PFSK-1 (cell line): Measurements from ENCODE around the gene ADGRL3.

ENCODE experiments used
- POLR2AphosphoS5 ChIP-seq: IDR thresholded peaks from 2 replicates; pipeline ENCODE4 v1.6.1; 2012; ENCODE audit warnings: low read depth, mild to moderate bottlenecking, control low read depth, low read length, moderate library complexity
- TAF1 ChIP-seq: IDR thresholded peaks from 2 replicates; pipeline ENCODE4 v1.6.1; 2012; ENCODE audit warnings: low read length, control low read depth, borderline replicate concordance; ENCODE audit not compliant: insufficient read depth

DNA sequence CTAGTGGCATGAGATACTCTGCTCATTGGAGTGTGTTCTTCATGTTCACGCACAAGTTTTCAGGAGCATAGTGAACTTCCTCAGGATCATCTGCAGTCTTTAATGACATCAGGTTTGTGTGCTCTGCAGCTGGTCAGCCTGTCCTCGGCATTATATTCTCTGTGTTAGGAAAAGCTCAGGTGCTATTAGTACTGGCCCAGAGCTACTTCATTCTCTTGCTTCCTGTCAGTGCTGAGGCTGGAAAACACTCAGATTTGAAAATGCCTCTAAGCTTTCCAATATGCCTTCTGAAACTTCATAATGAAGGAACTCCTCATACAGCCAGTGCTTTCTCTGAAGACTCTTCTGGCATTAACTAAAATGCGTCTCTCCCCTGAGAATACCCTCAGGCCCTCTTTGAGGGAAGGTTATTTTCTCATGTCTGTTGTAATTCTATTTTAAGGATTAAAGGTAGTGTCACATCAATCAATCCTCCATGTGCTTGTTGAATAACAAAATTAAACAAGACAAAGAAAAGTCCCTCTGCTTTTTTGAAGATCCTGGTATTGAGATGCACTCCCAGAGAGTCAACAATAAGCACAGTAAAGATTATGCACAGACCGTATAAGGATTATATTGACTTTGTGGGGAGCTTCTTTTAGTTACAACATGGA, 666.4 kb downstream of the ADGRL3 start:
- TF ChIP-seq TAF1 (no peak), POLR2AphosphoS5 (no peak)
